CD4-positive, alpha-beta T cell treated with Interleukin-1 beta for 1 hour (primary cell): ENCODE measurements around the gene OR2S2.
"Not testable (repeated sequence)": the region's sequence is repeated elsewhere in the genome, so short reads cannot be mapped to it uniquely, and the experiment has no call there.

Experiments
- DNase-seq, 2 donors: peaks; one replicate each; pipeline ENCODE4 v3.0.0-alpha.2; 2020 to 2022

OR2S2 gene

GRCh38 chr9:35960039-35960655 lies 2.2 kb upstream of the OR2S2 start:
- no peak for DNase-seq

- DNase-seq = no peak
Measured at GRCh38 chr9:35956651-35957050, 1.3 kb downstream of the OR2S2 start.

- peak; percentile 57 to 69 for DNase-seq
Measured at GRCh38 chr9:35954942-35955546, 2.9 kb downstream of the OR2S2 start.

GRCh38 chr9:35952526-35953191 lies 5.3 kb downstream of the OR2S2 start:
- DNase-seq = no peak

GRCh38 chr9:35951736-35952135 lies 6.2 kb downstream of the OR2S2 start:
- DNase-seq = no peak

GRCh38 chr9:35948901-35949318 lies 9.0 kb downstream of the OR2S2 start:
- no peak for DNase-seq

GRCh38 chr9:35948451-35948850 lies 9.5 kb downstream of the OR2S2 start:
- DNase-seq = no peak

- peak; percentile 60 to 67 for DNase-seq
Measured at GRCh38 chr9:35945341-35946018, 12.5 kb downstream of the OR2S2 start.

GRCh38 chr9:35944841-35945240 lies 13.1 kb downstream of the OR2S2 start:
- no peak for DNase-seq

GRCh38 chr9:35944173-35944572 lies 13.8 kb downstream of the OR2S2 start:
- DNase-seq = no peak

- DNase-seq = no peak
Measured at GRCh38 chr9:35942286-35942685, 15.7 kb downstream of the OR2S2 start.

- peak in 1 of 2 donors; percentile 58 for DNase-seq
Measured at GRCh38 chr9:35940458-35941407, 17.2 kb downstream of the OR2S2 start.

GRCh38 chr9:35939679-35940250 lies 18.2 kb downstream of the OR2S2 start:
- DNase-seq = no peak

GRCh38 chr9:35938474-35939356 lies 19.2 kb downstream of the OR2S2 start:
- no peak for DNase-seq

- no peak for DNase-seq
Measured at GRCh38 chr9:35937227-35937626, 20.7 kb downstream of the OR2S2 start.

GRCh38 chr9:35935755-35936509 lies 22.0 kb downstream of the OR2S2 start:
- no peak for DNase-seq

- no peak for DNase-seq
Measured at GRCh38 chr9:35935261-35935660, 22.7 kb downstream of the OR2S2 start.

- DNase-seq = not testable (repeated sequence)
Measured at GRCh38 chr9:35934069-35934468, 23.9 kb downstream of the OR2S2 start.

GRCh38 chr9:35933550-35934067 lies 24.3 kb downstream of the OR2S2 start:
- DNase-seq = no peak

GRCh38 chr9:35932735-35933134 lies 25.2 kb downstream of the OR2S2 start:
- peak in 1 of 2 donors; percentile 28 for DNase-seq
